ENCODE measurements around the gene CINP. TPM values are rescaled to one million over a fixed set of nuclear protein-coding genes. Genes with fewer than 3 reads are reported as not detected.

The CINP gene
- total and polyA plus RNA-seq, 2 of the 8 experiments (the other 6 are each of a cell fraction or from before 2014, with no cell fraction given) = 47.8 to 51.6 TPM

GRCh38 chr14:102403028-102403427 is 40.3 kb upstream of the CINP start (continued):
- TF ChIP-seq GTF2F1 (IDR thresholded peaks at IDR 0.05; ENCODE audit: borderline replicate concordance, low read depth, low read length) (no peak), GABPA (IDR thresholded peaks at IDR 0.05; ENCODE audit: borderline replicate concordance, insufficient read depth, low read length) (no peak), CEBPB (IDR thresholded peaks at IDR 0.05; ENCODE audit: low read depth, low read length) (no peak), EGR1 (IDR thresholded peaks at IDR 0.05; ENCODE audit: borderline replicate concordance, low read depth, low read length) (no peak), SRF (IDR thresholded peaks at IDR 0.05; ENCODE audit: low read depth, low read length) (no peak), TEAD4 (IDR thresholded peaks at IDR 0.05; ENCODE audit: low read depth, low read length) (no peak)
